Measurements from ENCODE around the gene SIGLECL1. TPM values are rescaled to one million over a fixed set of nuclear protein-coding genes. Genes with fewer than 3 reads are reported as not detected.

Gene SIGLECL1
- total and polyA plus RNA-seq, 2 donors (not counting 1 experiment from before 2014, with no cell fraction given) = not detected

GRCh38 chr19:51240866-51241265 is 10.0 kb upstream of the SIGLECL1 start:
- Histone ChIP-seq H3K79me2 (ENCODE audit: control insufficient read depth, insufficient read depth, low read length) (no peaks in the 10 kb centered on the region), H4K20me1 (ENCODE audit: control insufficient read depth, extremely low read depth, insufficient read depth, low read length) (no peaks in the 10 kb centered on the region), H3K4me3 (replicated peaks in 1 of 4; ENCODE audit: control extremely low read depth in 1 of 4, insufficient read depth in 1 of 4, low read depth in 3 of 4, low read length in 4 of 4) (no peak overlapping the region), H3K27ac (ENCODE audit: insufficient read depth, low read length) (no peak overlapping the region), H3K9me3 (ENCODE audit: control insufficient read depth, insufficient read depth, low read depth, low read length) (no peaks in the 10 kb centered on the region), H3K4me2 (ENCODE audit: extremely low read depth, insufficient read depth, low read length) (no peak overlapping the region), H3K4me1 (ENCODE audit: control insufficient read depth, extremely low read depth, insufficient read depth, low read length) (no peaks in the 10 kb centered on the region), H3K36me3 (ENCODE audit: control insufficient read depth, insufficient read depth, low read length) (no peaks in the 10 kb centered on the region), H3K9ac (ENCODE audit: insufficient read depth, low read length) (no peak overlapping the region), H3K27me3 (ENCODE audit: control insufficient read depth, insufficient read depth, low read length) (no peaks in the 10 kb centered on the region), H2AFZ (ENCODE audit: low read length) (no peak overlapping the region)
- no peak for DNase-seq (ENCODE audit: low read depth in 2 of 2)
- TF ChIP-seq, protein P1, sequence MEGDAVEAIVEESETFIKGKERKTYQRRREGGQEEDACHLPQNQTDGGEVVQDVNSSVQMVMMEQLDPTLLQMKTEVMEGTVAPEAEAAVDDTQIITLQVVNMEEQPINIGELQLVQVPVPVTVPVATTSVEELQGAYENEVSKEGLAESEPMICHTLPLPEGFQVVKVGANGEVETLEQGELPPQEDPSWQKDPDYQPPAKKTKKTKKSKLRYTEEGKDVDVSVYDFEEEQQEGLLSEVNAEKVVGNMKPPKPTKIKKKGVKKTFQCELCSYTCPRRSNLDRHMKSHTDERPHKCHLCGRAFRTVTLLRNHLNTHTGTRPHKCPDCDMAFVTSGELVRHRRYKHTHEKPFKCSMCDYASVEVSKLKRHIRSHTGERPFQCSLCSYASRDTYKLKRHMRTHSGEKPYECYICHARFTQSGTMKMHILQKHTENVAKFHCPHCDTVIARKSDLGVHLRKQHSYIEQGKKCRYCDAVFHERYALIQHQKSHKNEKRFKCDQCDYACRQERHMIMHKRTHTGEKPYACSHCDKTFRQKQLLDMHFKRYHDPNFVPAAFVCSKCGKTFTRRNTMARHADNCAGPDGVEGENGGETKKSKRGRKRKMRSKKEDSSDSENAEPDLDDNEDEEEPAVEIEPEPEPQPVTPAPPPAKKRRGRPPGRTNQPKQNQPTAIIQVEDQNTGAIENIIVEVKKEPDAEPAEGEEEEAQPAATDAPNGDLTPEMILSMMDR (conservative IDR thresholded peaks at IDR 0.05 in 1 of 2, IDR thresholded peaks at IDR 0.05 in 1 of 2; ENCODE audit: low read depth in 1 of 2, low read length in 2 of 2) = no peak
- TF ChIP-seq EZH2 (IDR thresholded peaks at IDR 0.05; ENCODE audit: low read length, missing control alignments) = no peak

DNA sequence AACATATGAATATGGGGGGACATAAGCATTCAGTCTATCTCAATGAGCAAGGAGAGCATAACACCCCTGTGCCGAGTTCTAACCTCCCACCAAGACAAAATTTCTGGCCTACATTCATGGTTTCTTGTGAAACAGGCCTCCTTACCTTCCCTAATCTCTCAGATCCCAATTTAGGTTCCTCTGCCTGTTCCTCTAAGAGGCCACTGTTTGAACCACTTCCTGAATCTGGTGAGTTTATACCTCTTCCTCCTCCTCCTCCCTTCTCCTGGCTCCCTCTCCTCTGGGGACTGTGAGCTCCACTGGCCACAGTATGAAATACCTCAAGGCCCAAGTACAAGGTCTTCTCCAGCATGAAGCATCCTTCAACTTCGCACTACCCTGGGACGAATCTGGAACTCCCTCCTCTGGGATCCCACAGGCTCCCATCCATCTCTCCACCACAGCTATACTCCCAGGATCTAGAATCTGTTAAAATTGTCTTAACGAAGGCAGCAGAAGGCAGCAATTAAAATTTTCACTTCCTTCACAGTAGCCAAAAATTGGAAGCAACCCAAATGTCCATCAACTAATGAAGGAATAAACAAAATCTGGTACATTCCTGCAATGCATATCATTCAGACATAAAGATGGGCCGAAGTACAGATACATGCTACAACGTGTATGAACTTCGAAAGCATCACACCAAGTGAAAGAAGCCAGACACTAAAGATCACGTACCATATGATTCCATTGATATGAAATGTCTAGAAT is 7.8 kb upstream of the SIGLECL1 start:
- no peak for DNase-seq (ENCODE audit: low read depth in 2 of 2)
- Histone ChIP-seq H3K9ac (ENCODE audit: insufficient read depth, low read length) (no peak overlapping the region), H3K4me2 (ENCODE audit: extremely low read depth, insufficient read depth, low read length) (no peak overlapping the region), H3K27me3 (ENCODE audit: control insufficient read depth, insufficient read depth, low read length) (no peaks in the 10 kb centered on the region), H3K36me3 (ENCODE audit: control insufficient read depth, insufficient read depth, low read length) (no peaks in the 10 kb centered on the region), H3K4me1 (ENCODE audit: control insufficient read depth, extremely low read depth, insufficient read depth, low read length) (no peaks in the 10 kb centered on the region), H3K27ac (ENCODE audit: insufficient read depth, low read length) (no peak overlapping the region), H3K79me2 (ENCODE audit: control insufficient read depth, insufficient read depth, low read length) (no peaks in the 10 kb centered on the region), H2AFZ (ENCODE audit: low read length) (no peak overlapping the region), H3K9me3 (ENCODE audit: control insufficient read depth, insufficient read depth, low read depth, low read length) (no peaks in the 10 kb centered on the region), H3K4me3 (replicated peaks in 1 of 4; ENCODE audit: control extremely low read depth in 1 of 4, insufficient read depth in 1 of 4, low read depth in 3 of 4, low read length in 4 of 4) (no peak overlapping the region), H4K20me1 (ENCODE audit: control insufficient read depth, extremely low read depth, insufficient read depth, low read length) (no peaks in the 10 kb centered on the region)
- TF ChIP-seq, protein P1 (conservative IDR thresholded peaks at IDR 0.05 in 1 of 2, IDR thresholded peaks at IDR 0.05 in 1 of 2; ENCODE audit: low read depth in 1 of 2, low read length in 2 of 2) = no peak
- no peak for TF ChIP-seq EZH2 (IDR thresholded peaks at IDR 0.05; ENCODE audit: low read length, missing control alignments)

DNA sequence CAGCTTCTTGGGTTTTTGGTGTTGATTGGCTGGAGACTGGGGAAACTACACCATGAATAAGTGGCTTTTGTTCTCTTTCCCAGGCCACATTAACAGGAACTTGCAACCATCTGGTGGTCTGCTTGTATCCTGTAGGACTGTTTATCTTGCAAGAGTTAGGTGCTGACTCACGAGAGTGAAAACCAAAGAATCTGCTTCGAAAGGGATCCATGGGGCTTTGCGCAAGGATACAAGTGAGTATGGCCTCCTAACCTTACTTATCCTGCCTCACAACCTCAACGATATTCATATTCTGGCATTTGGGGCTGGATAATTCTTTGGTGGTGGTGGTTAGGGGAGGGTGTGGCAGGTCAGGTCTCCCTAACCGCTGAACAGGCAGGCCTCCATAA is 4.7 kb upstream of the SIGLECL1 start:
- DNase-seq (ENCODE audit: low read depth in 2 of 2) = no peak
- H3K27me3 ChIP-seq (ENCODE audit: control insufficient read depth, insufficient read depth, low read length) = no peaks in the 10 kb centered on the region
- no peak overlapping the region for H3K4me3 ChIP-seq (replicated peaks in 1 of 4; ENCODE audit: control extremely low read depth in 1 of 4, insufficient read depth in 1 of 4, low read depth in 3 of 4, low read length in 4 of 4)
- H3K4me1 ChIP-seq (ENCODE audit: control insufficient read depth, extremely low read depth, insufficient read depth, low read length) = no peaks in the 10 kb centered on the region
- H3K36me3 ChIP-seq (ENCODE audit: control insufficient read depth, insufficient read depth, low read length) = no peaks in the 10 kb centered on the region
- H3K9ac ChIP-seq (ENCODE audit: insufficient read depth, low read length) = no peak overlapping the region
- H3K27ac ChIP-seq (ENCODE audit: insufficient read depth, low read length) = no peak overlapping the region
- no peaks in the 10 kb centered on the region for H3K79me2 ChIP-seq (ENCODE audit: control insufficient read depth, insufficient read depth, low read length)
- TF ChIP-seq, protein P1 (conservative IDR thresholded peaks at IDR 0.05 in 1 of 2, IDR thresholded peaks at IDR 0.05 in 1 of 2; ENCODE audit: low read depth in 1 of 2, low read length in 2 of 2) = no peak
- TF ChIP-seq EZH2 (IDR thresholded peaks at IDR 0.05; ENCODE audit: low read length, missing control alignments) = no peak
- no peak overlapping the region for H2AFZ ChIP-seq (ENCODE audit: low read length)
- H3K9me3 ChIP-seq (ENCODE audit: control insufficient read depth, insufficient read depth, low read depth, low read length) = no peaks in the 10 kb centered on the region
- no peak overlapping the region for H3K4me2 ChIP-seq (ENCODE audit: extremely low read depth, insufficient read depth, low read length)
- H4K20me1 ChIP-seq (ENCODE audit: control insufficient read depth, extremely low read depth, insufficient read depth, low read length) = no peaks in the 10 kb centered on the region

All from fibroblast of lung (primary cell).